Suprapubic skin (tissue), 4 donors: ENCODE data around the gene ZCCHC24.

Experiments
- CTCF ChIP-seq, 2 donors: fragments of 200-600 bp in 1 of 2; fragments of 450-650 bp in 1 of 2; sonication (generic) in 1 of 2; IDR thresholded peaks; one replicate each; pipeline ENCODE4 v1.5.1; 2016 to 2019; ENCODE audit warnings: antibody characterized with exemption in 2 of 2, mild to moderate bottlenecking in 1 of 2, moderate library complexity in 1 of 2
- POLR2A ChIP-seq, 2 donors: fragments of 450-650 bp; IDR thresholded peaks; one replicate each; pipeline ENCODE4 v1.6.1; 2017; ENCODE audit warnings: antibody characterized with exemption in 2 of 2, mild to moderate bottlenecking in 2 of 2, moderate library complexity in 2 of 2
- POLR2AphosphoS5 ChIP-seq, 3 donors: sonication (generic); formaldehyde crosslinking; IDR thresholded peaks; one replicate each; pipeline ENCODE4 v1.6.1; 2017; ENCODE audit warnings: antibody characterized with exemption in 3 of 3

- no peak for TF ChIP-seq CTCF (IDR thresholded peaks at IDR 0.05)
- TF ChIP-seq POLR2A (IDR thresholded peaks at IDR 0.05) = no peak
- no peak for TF ChIP-seq POLR2AphosphoS5 (IDR thresholded peaks at IDR 0.05)
Observed at GRCh38 chr10:79479283-79479909, 34.0 kb upstream of the ZCCHC24 start.
